Thymus (tissue), 11 donors: ENCODE data around the gene LRRTM4. TPM values are rescaled to one million over a fixed set of nuclear protein-coding genes. Genes with fewer than 3 reads are reported as not detected.

Source experiments
- DNase-seq, 9 donors: peaks; one replicate each; pipeline ENCODE4 v3.0.0-alpha.2; 2013; ENCODE audit warnings: low spot score in 9 of 9, low read depth in 6 of 9, missing footprints in 1 of 9
- H3K27ac ChIP-seq, 2 donors: one replicate each; pipeline ENCODE4 v1.5.1; 2013; ENCODE audit warnings: control low read depth in 1 of 2, low read depth in 1 of 2, low read length in 1 of 2, mild to moderate bottlenecking in 1 of 2, moderate library complexity in 1 of 2
- H3K27me3 ChIP-seq, 2 donors: one replicate each; pipeline ENCODE4 v1.5.1; 2013; ENCODE audit warnings: low read length in 1 of 2; ENCODE audit not compliant: control insufficient read depth in 2 of 2, insufficient read depth in 1 of 2
- H3K36me3 ChIP-seq, 2 donors: one replicate each; pipeline ENCODE4 v1.5.1; 2013; ENCODE audit warnings: low read length in 1 of 2, mild to moderate bottlenecking in 1 of 2, moderate library complexity in 1 of 2; ENCODE audit not compliant: control insufficient read depth in 2 of 2, insufficient read depth in 2 of 2
- H3K4me1 ChIP-seq, 2 donors: one replicate each; pipeline ENCODE4 v1.5.1; 2013; ENCODE audit warnings: low read length in 2 of 2; ENCODE audit not compliant: control insufficient read depth in 2 of 2, insufficient read depth in 2 of 2
- H3K4me3 ChIP-seq, 2 donors: one replicate each; pipeline ENCODE4 v1.5.1; 2013; ENCODE audit warnings: low read length in 2 of 2, control low read depth in 1 of 2, mild to moderate bottlenecking in 1 of 2
- H3K9me3 ChIP-seq, 2 donors: one replicate each; pipeline ENCODE4 v1.5.1; 2013; ENCODE audit warnings: low read length in 1 of 2, mild to moderate bottlenecking in 1 of 2; ENCODE audit not compliant: control insufficient read depth in 2 of 2, insufficient read depth in 1 of 2
- WGBS: extraction: QIAGEN DNeasy Blood & Tissue Kit; methylation state at CpG from one replicate; pipeline ENCODE4 v1.1.7; 2013; 5-methylcytosine and 5-hydroxymethylcytosine counted together
- polyA plus RNA-seq: library from polyadenylated mRNA; stranded (reverse); fragments of 200-250 nt; gene quantifications from one replicate; pipeline ENCODE4 v1.2.3, GENCODE V29; 2013
- total RNA-seq: library from RNA; stranded (reverse); fragments of 120-200 nt; gene quantifications from one replicate; pipeline ENCODE4 v1.2.4, GENCODE V29; 2013
- donor health status: healthy.

LRRTM4 gene
- total and polyA plus RNA-seq, 2 donors: 0.02 to 0.09 TPM

GRCh38 chr2:76752506-76752905, 769.7 kb downstream of the LRRTM4 start:
- DNase-seq: no peak
- H3K27ac ChIP-seq: no peak overlapping the region
- H3K4me3 ChIP-seq: no peak overlapping the region
- no peaks in the 10 kb centered on the region for H3K4me1 ChIP-seq
- H3K36me3 ChIP-seq: no peaks in the 10 kb centered on the region
- H3K9me3 ChIP-seq: no peaks in the 10 kb centered on the region
- 52% methylated on average over 1 of the region's 1 CpG for WGBS
- no peaks in the 10 kb centered on the region for H3K27me3 ChIP-seq

DNA sequence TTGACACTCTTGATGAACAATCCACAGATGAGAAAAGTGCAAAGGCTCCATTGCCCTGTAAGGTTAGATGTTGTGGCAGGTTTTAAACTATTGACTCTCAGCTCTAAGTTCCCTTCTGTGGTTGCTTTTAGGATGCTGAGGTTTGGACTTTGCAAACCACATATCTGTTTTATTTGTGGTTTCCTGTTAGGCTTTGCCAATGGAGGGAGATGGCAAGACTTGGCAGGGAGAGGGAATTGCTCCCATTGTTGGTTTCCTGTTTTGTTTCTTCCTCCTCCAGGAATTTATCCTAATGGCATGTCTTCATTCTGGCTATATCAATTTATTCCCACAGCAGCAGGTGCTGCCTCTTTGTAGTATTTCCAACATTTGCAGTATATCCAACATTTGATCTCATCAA, 772.3 kb downstream of the LRRTM4 start:
- H3K27me3 ChIP-seq: no peaks in the 10 kb centered on the region
- no peak overlapping the region for H3K4me3 ChIP-seq
- no peaks in the 10 kb centered on the region for H3K36me3 ChIP-seq
- no peak for DNase-seq
- no peak overlapping the region for H3K27ac ChIP-seq
- H3K4me1 ChIP-seq: no peaks in the 10 kb centered on the region
- no peaks in the 10 kb centered on the region for H3K9me3 ChIP-seq

GRCh38 chr2:76748581-76749296, 773.4 kb downstream of the LRRTM4 start:
- 90% methylated on average over 14 of the region's 14 CpGs for WGBS
- Histone ChIP-seq H3K9me3 (no peaks in the 10 kb centered on the region), H3K4me1 (no peaks in the 10 kb centered on the region), H3K27ac (no peak overlapping the region), H3K27me3 (no peaks in the 10 kb centered on the region), H3K4me3 (no peak overlapping the region), H3K36me3 (no peaks in the 10 kb centered on the region)
- DNase-seq: no peak

DNA sequence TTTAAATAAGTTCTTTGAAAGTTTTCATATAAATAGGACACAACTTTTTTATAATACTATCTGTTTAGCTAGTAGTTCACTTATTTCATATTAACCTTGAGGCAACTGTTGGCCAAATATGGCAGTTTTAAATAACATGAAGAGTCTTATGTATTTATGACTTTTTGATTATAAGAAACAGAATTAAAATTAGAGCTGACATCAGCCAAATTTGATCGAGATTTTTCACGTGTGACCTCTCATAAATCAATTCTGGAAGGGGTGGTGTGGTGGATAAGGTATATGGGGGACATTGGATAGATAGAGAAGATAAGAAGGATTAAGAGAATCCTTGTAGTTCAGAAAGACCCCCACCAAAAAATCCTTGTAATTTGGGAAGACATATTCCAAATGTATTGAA, 776.6 kb downstream of the LRRTM4 start:
- WGBS: 91% methylated on average over 2 of the region's 2 CpGs

GRCh38 chr2:76737607-76738006, 784.6 kb downstream of the LRRTM4 start:
- WGBS: 95% methylated on average over 1 of the region's 1 CpG
- Histone ChIP-seq H3K36me3 (no peaks in the 10 kb centered on the region), H3K9me3 (no peaks in the 10 kb centered on the region), H3K27me3 (no peaks in the 10 kb centered on the region), H3K27ac (no peak overlapping the region), H3K4me1 (no peaks in the 10 kb centered on the region), H3K4me3 (no peak overlapping the region)
- DNase-seq: no peak

More for the DNA sequence above, 776.6 kb downstream of the LRRTM4 start:
- H3K36me3 ChIP-seq: no peaks in the 10 kb centered on the region
- no peaks in the 10 kb centered on the region for H3K4me1 ChIP-seq
- no peaks in the 10 kb centered on the region for H3K27me3 ChIP-seq
- DNase-seq: no peak
- H3K27ac ChIP-seq: no peak overlapping the region
- H3K9me3 ChIP-seq: no peaks in the 10 kb centered on the region
- H3K4me3 ChIP-seq: no peak overlapping the region

DNA sequence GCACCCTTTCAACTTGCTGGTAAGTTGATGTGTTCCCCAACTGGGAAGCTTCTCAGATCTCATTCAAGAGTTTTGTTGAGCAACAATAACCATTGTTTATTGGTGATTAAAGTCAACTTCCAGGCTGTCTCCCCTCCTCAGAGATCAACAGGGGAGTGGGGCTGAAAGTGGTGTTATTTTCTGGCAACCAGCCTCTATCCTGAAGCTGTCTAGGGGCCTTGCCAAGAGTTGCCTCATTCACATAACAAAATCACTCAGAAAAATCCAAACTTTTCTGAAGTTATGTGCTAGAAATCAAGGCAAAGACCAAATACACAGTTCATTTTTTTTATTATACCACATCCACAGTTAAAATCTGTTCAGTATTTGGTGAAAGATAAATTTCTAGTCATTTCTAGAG, 788.4 kb downstream of the LRRTM4 start:
- DNase-seq: no peak
- no peak overlapping the region for H3K27ac ChIP-seq
- H3K4me1 ChIP-seq: no peaks in the 10 kb centered on the region

DNA sequence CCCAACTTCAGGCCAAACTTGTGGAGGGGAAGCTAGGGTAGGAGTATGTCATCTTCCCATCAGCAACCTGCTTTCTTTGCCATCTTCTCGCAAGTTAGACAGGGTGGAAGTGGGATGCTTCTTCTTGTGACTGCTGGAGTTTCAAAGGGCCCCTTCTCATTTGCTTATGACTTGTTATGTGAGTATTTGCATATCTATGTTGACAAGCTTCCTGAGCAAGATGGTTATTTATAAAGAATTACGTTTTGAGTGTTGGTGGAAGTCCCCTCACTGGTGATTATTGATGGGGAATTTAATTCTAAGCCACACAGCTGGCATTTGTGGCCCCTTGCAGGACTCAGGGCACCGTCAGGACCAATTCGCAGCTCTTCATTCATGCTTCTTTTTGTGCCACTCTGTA, 791.0 kb downstream of the LRRTM4 start:
- Histone ChIP-seq H3K9me3 (no peaks in the 10 kb centered on the region), H3K27me3 (no peaks in the 10 kb centered on the region), H3K27ac (no peak overlapping the region), H3K4me3 (no peak overlapping the region), H3K36me3 (no peaks in the 10 kb centered on the region), H3K4me1 (no peaks in the 10 kb centered on the region)
- WGBS: 81% methylated on average over 4 of the region's 4 CpGs
- no peak for DNase-seq

More for the DNA sequence above, 788.4 kb downstream of the LRRTM4 start:
- H3K4me3 ChIP-seq: no peak overlapping the region
- H3K9me3 ChIP-seq: no peaks in the 10 kb centered on the region
- no peaks in the 10 kb centered on the region for H3K27me3 ChIP-seq
- H3K36me3 ChIP-seq: no peaks in the 10 kb centered on the region

DNA sequence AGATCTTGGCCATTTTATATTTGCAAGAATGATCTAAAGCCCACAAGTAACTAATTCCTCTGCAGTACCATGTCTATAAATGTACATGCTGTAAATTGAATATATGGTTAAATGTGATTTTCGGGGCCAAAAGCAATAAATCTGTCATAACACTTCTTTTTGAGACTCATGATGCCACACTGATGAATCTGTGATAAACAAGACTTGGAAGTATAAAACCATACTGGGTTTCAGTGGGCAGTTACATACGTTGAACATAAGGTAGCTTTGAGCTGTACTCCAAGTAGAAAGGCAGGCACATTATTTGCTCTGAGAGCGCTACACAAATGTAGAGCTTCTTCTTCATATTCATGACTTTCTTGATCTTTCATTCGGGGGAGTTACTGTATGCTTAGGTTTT, 792.2 kb downstream of the LRRTM4 start:
- no peak overlapping the region for H3K27ac ChIP-seq
- H3K9me3 ChIP-seq: no peaks in the 10 kb centered on the region
- 91% methylated on average over 4 of the region's 4 CpGs for WGBS
- no peak overlapping the region for H3K4me3 ChIP-seq
- no peak for DNase-seq
- H3K27me3 ChIP-seq: no peaks in the 10 kb centered on the region
- no peaks in the 10 kb centered on the region for H3K4me1 ChIP-seq
- no peaks in the 10 kb centered on the region for H3K36me3 ChIP-seq

DNA sequence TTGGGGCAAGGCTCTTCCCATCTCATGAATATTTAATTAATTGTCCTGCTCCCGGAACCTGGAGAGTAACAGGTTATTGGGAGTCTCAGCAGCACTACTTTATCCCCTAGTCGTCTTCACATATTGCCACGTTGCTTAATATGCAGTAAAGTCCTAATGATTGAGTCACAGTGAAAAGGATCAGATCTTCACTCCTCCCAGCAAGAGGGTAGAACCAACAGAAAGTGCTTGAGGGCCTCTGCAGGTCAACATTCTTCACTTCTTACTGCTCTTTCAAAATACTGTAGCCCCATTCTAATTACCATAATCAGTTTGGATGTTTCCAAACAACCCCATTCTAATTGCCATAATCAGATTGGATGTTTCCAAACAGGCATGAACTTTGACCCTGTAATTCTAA, 801.0 kb downstream of the LRRTM4 start:
- no peaks in the 10 kb centered on the region for H3K9me3 ChIP-seq
- WGBS: 77% methylated on average over 3 of the region's 3 CpGs
- H3K4me3 ChIP-seq: no peak overlapping the region
- DNase-seq: no peak
- H3K27me3 ChIP-seq: no peaks in the 10 kb centered on the region
- no peaks in the 10 kb centered on the region for H3K36me3 ChIP-seq
- no peaks in the 10 kb centered on the region for H3K4me1 ChIP-seq
- H3K27ac ChIP-seq: no peak overlapping the region
